Measurements from ENCODE around the gene MYF5. TPM values are rescaled to one million over a fixed set of nuclear protein-coding genes. Genes with fewer than 3 reads are reported as not detected.

The MYF5 gene
- total RNA-seq, 6 experiments from 2014 or later = not detected

DNA sequence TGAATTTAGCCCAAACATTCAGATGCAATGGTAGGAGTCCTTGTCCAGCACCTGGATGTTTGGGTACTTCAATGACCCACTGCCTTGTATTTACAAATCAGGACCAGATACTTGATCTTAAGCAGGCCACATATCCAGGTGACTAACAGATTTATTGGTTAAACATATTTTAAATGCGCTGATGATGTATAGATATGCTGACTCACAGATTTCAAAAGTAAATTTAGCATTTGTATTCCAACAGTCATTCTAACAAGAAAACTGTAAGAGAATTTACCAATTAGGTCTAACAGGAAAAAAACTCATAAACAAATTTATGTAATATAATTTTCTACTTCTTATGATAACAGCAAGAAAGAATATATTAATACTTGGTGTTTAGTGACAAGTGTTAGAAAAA, 38.7 kb upstream of the MYF5 start:
- no peaks in the 10 kb centered on the region for H3K36me3 ChIP-seq
- no peak for ATAC-seq
- TF ChIP-seq CTCF (IDR thresholded peaks at IDR 0.05) (no peak), POLR2A (IDR thresholded peaks at IDR 0.05) (no peak)
- no peaks in the 10 kb centered on the region for H3K27me3 ChIP-seq
- H3K4me1 ChIP-seq = peaks cover 0 to 5% (median 2%) of the 10 kb centered on the region in 4 donors
- no peak for DNase-seq
- H3K27ac ChIP-seq = no peak overlapping the region
- H3K4me3 ChIP-seq = no peak overlapping the region
- no peaks in the 10 kb centered on the region for H3K9me3 ChIP-seq
- intact Hi-C loops (cut with DNase I) = no loop called here
- 88% methylated on average over 1 of the region's 1 CpG for WGBS (ENCODE audit: insufficient coverage, low coverage, low lambda C conversion rate, missing lambda C conversion rate)

DNA sequence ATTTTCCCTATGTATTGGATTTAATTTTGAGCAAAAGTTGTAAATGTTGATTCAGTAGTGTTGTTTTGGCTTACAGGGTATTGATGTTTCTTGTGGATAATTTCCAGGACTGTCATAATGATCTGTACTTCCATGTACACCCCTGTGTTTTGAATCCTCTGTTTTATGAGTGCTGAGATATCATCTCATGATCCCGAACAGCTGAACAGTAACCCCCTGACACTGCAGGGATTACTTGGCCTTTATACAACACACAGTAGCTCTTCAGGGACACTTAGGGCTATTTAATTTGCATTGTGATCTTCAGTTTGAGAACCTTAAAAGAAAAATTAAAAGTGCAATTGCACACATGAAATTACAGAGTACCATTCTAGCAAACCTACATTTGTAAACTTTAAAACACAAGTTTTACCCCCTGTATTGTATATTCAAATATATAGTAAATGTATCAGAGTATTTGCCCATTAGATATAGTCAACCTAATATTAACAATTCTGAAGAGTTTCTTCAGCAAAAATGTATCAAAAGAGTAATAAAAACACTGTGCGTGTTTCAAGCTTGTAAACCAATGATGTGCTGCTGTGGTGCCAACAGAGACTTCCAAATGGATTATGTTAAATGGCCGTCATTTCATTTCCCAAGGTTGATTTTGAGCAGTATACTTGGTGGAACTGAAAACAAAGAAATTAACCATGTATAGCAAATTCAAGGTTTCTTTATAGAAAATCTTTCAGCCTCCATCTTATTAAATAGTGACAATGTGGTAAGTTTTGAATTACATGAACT, 37.2 kb upstream of the MYF5 start:
- no peaks in the 10 kb centered on the region for H3K36me3 ChIP-seq
- no peak for DNase-seq
- TF ChIP-seq POLR2A (IDR thresholded peaks at IDR 0.05) (no peak), CTCF (IDR thresholded peaks at IDR 0.05) (no peak)
- no peaks in the 10 kb centered on the region for H3K9me3 ChIP-seq
- intact Hi-C loops (cut with DNase I) = no loop called here
- 79% methylated on average over 3 of the region's 3 CpGs for WGBS (ENCODE audit: insufficient coverage, low coverage, low lambda C conversion rate, missing lambda C conversion rate)
- H3K27me3 ChIP-seq = no peaks in the 10 kb centered on the region
- no peak for ATAC-seq
- H3K4me3 ChIP-seq = no peak overlapping the region
- H3K4me1 ChIP-seq = peaks cover 0 to 5% (median 2%) of the 10 kb centered on the region in 4 donors
- H3K27ac ChIP-seq = no peak overlapping the region

DNA sequence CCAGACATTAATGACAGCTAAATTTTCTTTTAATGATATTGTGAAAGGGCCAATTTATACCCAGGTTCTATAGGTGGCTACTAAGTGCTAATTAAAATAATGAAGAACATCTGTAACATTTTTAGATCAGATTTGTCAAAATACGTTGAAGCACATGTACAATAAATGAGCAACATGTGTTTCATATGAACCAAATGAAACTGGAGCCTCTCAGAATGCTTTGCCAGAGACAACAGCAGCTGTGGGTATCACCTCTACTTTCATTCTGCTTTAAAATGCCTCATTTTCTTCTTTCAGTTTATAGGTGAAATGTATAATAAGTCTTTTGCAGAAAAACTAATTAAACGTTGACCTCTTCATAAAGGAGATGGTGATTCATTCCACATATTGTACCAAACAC, 35.4 kb upstream of the MYF5 start:
- H3K27ac ChIP-seq = no peak overlapping the region
- no peaks in the 10 kb centered on the region for H3K9me3 ChIP-seq
- no peak for ATAC-seq
- no peak for DNase-seq
- peaks cover 0 to 5% (median 2%) of the 10 kb centered on the region in 4 donors for H3K4me1 ChIP-seq
- no peaks in the 10 kb centered on the region for H3K36me3 ChIP-seq
- intact Hi-C loops (cut with DNase I) = no loop called here
- no peaks in the 10 kb centered on the region for H3K27me3 ChIP-seq
- H3K4me3 ChIP-seq = no peak overlapping the region
- WGBS (ENCODE audit: insufficient coverage, low coverage, low lambda C conversion rate, missing lambda C conversion rate) = 80% methylated on average over 2 of the region's 2 CpGs
- TF ChIP-seq CTCF (IDR thresholded peaks at IDR 0.05) (no peak), POLR2A (IDR thresholded peaks at IDR 0.05) (no peak)

DNA sequence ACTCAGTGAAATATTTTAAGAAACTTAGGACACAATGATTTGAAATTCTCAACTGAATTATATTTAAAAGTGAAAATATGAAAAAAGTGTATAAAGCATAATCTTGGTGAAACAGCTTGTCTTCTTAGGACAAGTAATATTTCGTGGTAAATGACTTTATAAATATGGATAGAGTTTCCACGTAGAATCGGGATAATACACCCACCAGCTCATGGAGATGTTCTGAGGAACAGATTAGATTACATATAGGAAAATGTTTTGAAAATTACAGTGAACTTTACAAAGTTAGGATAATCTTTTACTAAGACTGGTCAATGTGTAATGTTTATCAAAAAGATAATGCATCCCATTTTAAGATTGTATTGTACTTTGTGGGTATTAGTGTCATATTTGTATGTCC, 34.9 kb upstream of the MYF5 start:
- no peak for ATAC-seq
- Histone ChIP-seq H3K27me3 (no peaks in the 10 kb centered on the region), H3K4me1 (peaks cover 0 to 5% (median 2%) of the 10 kb centered on the region in 4 donors), H3K36me3 (no peaks in the 10 kb centered on the region), H3K27ac (no peak overlapping the region), H3K9me3 (no peaks in the 10 kb centered on the region), H3K4me3 (no peak overlapping the region)
- no peak for TF ChIP-seq CTCF (IDR thresholded peaks at IDR 0.05)
- no peak for TF ChIP-seq POLR2A (IDR thresholded peaks at IDR 0.05)
- intact Hi-C loops (cut with DNase I) = no loop called here
- 84% methylated on average over 3 of the region's 3 CpGs for WGBS (ENCODE audit: insufficient coverage, low coverage, low lambda C conversion rate, missing lambda C conversion rate)
- no peak for DNase-seq

Measured in right lobe of liver (tissue), 6 donors.